Common myeloid progenitor, CD34-positive (primary cell): ENCODE data around the gene TBCD.

Experiments
- CTCF ChIA-PET: fragments of 350-600 bp; sonication (Branson Sonifier 250); formaldehyde crosslinking; loops from one replicate; lab custom pipeline; 2021; ENCODE audit warnings: antibody characterized with exemption; lab: Charles Lee
- POLR2A ChIA-PET: fragments of 350-600 bp; sonication (Branson Sonifier 250); formaldehyde crosslinking; loops from one replicate; lab custom pipeline; 2021; ENCODE audit warnings: antibody characterized with exemption; lab: Charles Lee
- DNase-seq, 3 donors: peaks; one replicate each; pipeline versions ENCODE4 v3.0.0 to v3.0.0-alpha.2; 2013
- H3K27ac ChIP-seq, 2 experiments: 1 replicate in 1 of 2; 2 replicates in 1 of 2; pipeline ENCODE4 v1.7.0; 2013; ENCODE audit warnings: inconsistent platforms in 2 of 2, low read length in 2 of 2, mild to moderate bottlenecking in 2 of 2, low read depth in 1 of 2, moderate library complexity in 1 of 2; ENCODE audit not compliant: severe bottlenecking in 2 of 2, insufficient read depth in 1 of 2, poor library complexity in 1 of 2
- H3K27me3 ChIP-seq, 5 experiments: replicated peaks in 2 of 5; 1 replicate in 3 of 5; 2 replicates in 2 of 5; pipeline versions ENCODE4 v1.6.1 to v1.7.0; 2013; ENCODE audit warnings: low read length in 4 of 5, mild to moderate bottlenecking in 2 of 5, moderate library complexity in 2 of 5, inconsistent platforms in 1 of 5; ENCODE audit not compliant: insufficient read depth in 5 of 5, control insufficient read depth in 4 of 5
- H3K36me3 ChIP-seq, 4 experiments: 1 replicate in 2 of 4; 2 replicates in 2 of 4; pipeline versions ENCODE4 v1.6.1 to v1.7.0; 2013; ENCODE audit warnings: low read length in 3 of 4, control low read depth in 1 of 4, mild to moderate bottlenecking in 1 of 4; ENCODE audit not compliant: control insufficient read depth in 4 of 4, insufficient read depth in 4 of 4
- H3K4me1 ChIP-seq, 4 experiments: 1 replicate in 3 of 4; 2 replicates in 1 of 4; pipeline versions ENCODE4 v1.6.1 to v1.7.1; 2013; ENCODE audit warnings: low read length in 3 of 4, mild to moderate bottlenecking in 3 of 4, control low read depth in 1 of 4, inconsistent platforms in 1 of 4, moderate library complexity in 1 of 4; ENCODE audit not compliant: control insufficient read depth in 4 of 4, insufficient read depth in 4 of 4; ENCODE audit errors: control extremely low read depth in 1 of 4
- H3K4me3 ChIP-seq, 7 experiments: 1 replicate in 4 of 7; 2 replicates in 3 of 7; pipeline versions ENCODE4 v1.5.1 to v1.7.0; 2013; ENCODE audit warnings: mild to moderate bottlenecking in 7 of 7, low read length in 6 of 7, moderate library complexity in 6 of 7, inconsistent platforms in 2 of 7, low read depth in 2 of 7, control low read depth in 1 of 7; ENCODE audit not compliant: insufficient read depth in 4 of 7, control insufficient read depth in 1 of 7; ENCODE audit errors: extremely low read depth in 1 of 7
- H3K9me3 ChIP-seq, 5 experiments: 1 replicate in 4 of 5; 2 replicates in 1 of 5; pipeline versions ENCODE4 v1.6.1 to v1.7.1; 2013; ENCODE audit warnings: low read length in 4 of 5, mild to moderate bottlenecking in 2 of 5, inconsistent platforms in 1 of 5, low read depth in 1 of 5, moderate library complexity in 1 of 5; ENCODE audit not compliant: control insufficient read depth in 4 of 5, insufficient read depth in 2 of 5; ENCODE audit errors: control extremely low read depth in 1 of 5
- WGBS: methylation state at CpG from one replicate; pipeline ENCODE4 v1.1.5; 2013; ENCODE audit not compliant: insufficient coverage; 5-methylcytosine and 5-hydroxymethylcytosine counted together

The TBCD gene

GRCh38 chr17:82989881-82990280 is 238.0 kb downstream of the TBCD start:
- Histone ChIP-seq H3K27ac (no peak overlapping the region), H3K4me1 (peaks cover 2 to 21% (median 20%) of the 10 kb centered on the region in 4 experiments), H3K9me3 (peaks cover 2 to 28% (median 5%) of the 10 kb centered on the region in 5 experiments), H3K27me3 (no peaks in the 10 kb centered on the region), H3K36me3 (peaks cover 7 to 35% (median 18%) of the 10 kb centered on the region in 4 experiments), H3K4me3 (no peak overlapping the region)
- ChIA-PET POLR2A (no interaction called here), CTCF (no interaction called here)
- DNase-seq = no peak
- WGBS = 80% methylated on average over 1 of the region's 5 CpGs

- POLR2A ChIA-PET = no interaction called here
- H3K27me3 ChIP-seq = no peaks in the 10 kb centered on the region
- CTCF ChIA-PET = no interaction called here
- no peak overlapping the region for H3K4me3 ChIP-seq
- H3K4me1 ChIP-seq = no peaks in the 10 kb centered on the region
- H3K27ac ChIP-seq = no peak overlapping the region
- peaks cover 4 to 39% (median 6%) of the 10 kb centered on the region in 5 experiments for H3K9me3 ChIP-seq
- H3K36me3 ChIP-seq = peaks cover 7 to 51% (median 19%) of the 10 kb centered on the region in 4 experiments
- DNase-seq = no peak
Observed at GRCh38 chr17:82993005-82993404, 241.1 kb downstream of the TBCD start.
